IMR-90 (cell line): ENCODE data around the gene PCGF5. TPM values are rescaled to one million over a fixed set of nuclear protein-coding genes. Genes with fewer than 3 reads are reported as not detected.

ENCODE experiments used
- ATAC-seq: fragments of 200-7000 bp; cut with Tn5 transposase; 2 replicates; pipeline ENCODE4 v1.9.1; 2020; ENCODE audit warnings: low read depth, mild to moderate bottlenecking, moderate library complexity
- BruUV-seq: library from RNA; stranded (reverse); fragments of 400-500 nt; replicated peaks from 2 replicates; lab custom pipeline; 2021; lab: Mats Ljungman, UMichigan
- CTCF ChIA-PET: fragments of 300-600 bp; formaldehyde crosslinking; extraction: SDS; loops from one replicate; lab custom pipeline; 2021; ENCODE audit warnings: antibody characterized with exemption; lab: Yijun Ruan, JAX
- POLR2A ChIA-PET: fragments of 300-600 bp; sonication (Branson Sonifier 250); formaldehyde crosslinking; loops from one replicate; lab custom pipeline; 2022; ENCODE audit warnings: antibody characterized with exemption; ENCODE audit not compliant: unreplicated experiment; lab: Charles Lee
- DNase-seq: peaks from one replicate; pipeline ENCODE4 v3.0.0; 2013
- H2AFZ ChIP-seq: replicated peaks from 2 replicates; pipeline ENCODE3; 2013; ENCODE audit warnings: low read length, mild to moderate bottlenecking; ENCODE audit not compliant: poor library complexity
- H2AK5ac ChIP-seq: 2 replicates; pipeline ENCODE4 v1.6.1; 2013; ENCODE audit warnings: low read depth, low read length, inconsistent platforms
- H2AK9ac ChIP-seq: replicated peaks from 2 replicates; pipeline ENCODE3; 2013; ENCODE audit warnings: mild to moderate bottlenecking, low read depth, low read length, moderate library complexity; ENCODE audit not compliant: poor library complexity
- H2BK120ac ChIP-seq: 2 replicates; pipeline ENCODE4 v1.6.1; 2013; ENCODE audit warnings: low read depth, low read length, inconsistent platforms
- H2BK15ac ChIP-seq: 3 replicates; pipeline ENCODE4 v1.6.1; 2013; ENCODE audit warnings: low read depth, low read length, inconsistent platforms
- H2BK20ac ChIP-seq: 2 replicates; pipeline ENCODE4 v1.6.1; 2013; ENCODE audit warnings: low read depth, mild to moderate bottlenecking, inconsistent platforms, low read length, moderate library complexity
- H2BK5ac ChIP-seq: 2 replicates; pipeline ENCODE4 v1.6.1; 2013; ENCODE audit warnings: mild to moderate bottlenecking, low read depth, low read length, inconsistent platforms; ENCODE audit not compliant: poor library complexity, severe bottlenecking
- H3K14ac ChIP-seq: replicated peaks from 2 replicates; pipeline ENCODE4 v1.6.1; 2013; ENCODE audit warnings: low read depth, low read length, inconsistent platforms
- H3K18ac ChIP-seq: 2 replicates; pipeline ENCODE4 v1.6.1; 2013; ENCODE audit warnings: low read depth, low read length, control low read depth
- H3K23ac ChIP-seq: 2 replicates; pipeline ENCODE4 v1.6.1; 2013; ENCODE audit warnings: low read depth, low read length, inconsistent platforms
- H3K27ac ChIP-seq: 2 replicates; pipeline ENCODE4 v1.5.1; 2013; ENCODE audit warnings: mild to moderate bottlenecking, control low read depth, low read length; ENCODE audit not compliant: insufficient read depth
- H3K27me3 ChIP-seq: 2 replicates; pipeline ENCODE4 v1.6.1; 2013; ENCODE audit warnings: low read length; ENCODE audit not compliant: control insufficient read depth, insufficient read depth
- H3K36me3 ChIP-seq: 2 replicates; pipeline ENCODE4 v1.6.1; 2013; ENCODE audit warnings: low read length, mixed read lengths; ENCODE audit not compliant: control insufficient read depth, insufficient read depth
- H3K4ac ChIP-seq: 2 replicates; pipeline ENCODE4 v1.6.1; 2013; ENCODE audit warnings: low read depth, low read length, inconsistent platforms
- H3K4me1 ChIP-seq: 2 replicates; pipeline ENCODE4 v1.6.1; 2013; ENCODE audit warnings: low read length, mixed read lengths; ENCODE audit not compliant: control insufficient read depth, insufficient read depth
- H3K4me2 ChIP-seq: 2 replicates; pipeline ENCODE4 v1.6.1; 2013; ENCODE audit warnings: low read depth, mild to moderate bottlenecking, control low read depth, low read length, moderate library complexity
- H3K4me3 ChIP-seq: 2 replicates; pipeline ENCODE4 v1.5.1; 2013; ENCODE audit warnings: low read depth, mild to moderate bottlenecking, control low read depth, low read length, moderate library complexity; ENCODE audit not compliant: insufficient read depth
- H3K56ac ChIP-seq: 2 replicates; pipeline ENCODE4 v1.6.1; 2013; ENCODE audit warnings: low read length, inconsistent platforms; ENCODE audit not compliant: insufficient read depth; ENCODE audit errors: extremely low read depth
- H3K79me1 ChIP-seq, 2 experiments: 2 replicates each; pipeline ENCODE4 v1.6.1; 2013; ENCODE audit warnings: low read length in 2 of 2, inconsistent platforms in 1 of 2, low read depth in 1 of 2
- H3K9ac ChIP-seq: 2 replicates; pipeline ENCODE4 v1.6.1; 2013; ENCODE audit warnings: low read depth, low read length, control low read depth
- H3K9me1 ChIP-seq: 2 replicates; pipeline ENCODE4 v1.6.1; 2013; ENCODE audit warnings: low read length, inconsistent platforms; ENCODE audit not compliant: insufficient read depth
- H3K9me3 ChIP-seq: 2 replicates; pipeline ENCODE4 v1.6.1; 2013; ENCODE audit warnings: low read length; ENCODE audit not compliant: control insufficient read depth, insufficient read depth
- H4K20me1 ChIP-seq: 2 replicates; pipeline ENCODE4 v1.6.1; 2013; ENCODE audit warnings: low read length, inconsistent platforms; ENCODE audit not compliant: insufficient read depth
- H4K5ac ChIP-seq: 2 replicates; pipeline ENCODE4 v1.6.1; 2013; ENCODE audit warnings: mild to moderate bottlenecking, low read depth, low read length, control low read depth
- H4K8ac ChIP-seq, 2 experiments: 2 replicates each; pipeline ENCODE4 v1.6.1; 2013; ENCODE audit warnings: low read depth in 2 of 2, low read length in 2 of 2, control low read depth in 1 of 2, inconsistent platforms in 1 of 2
- H4K91ac ChIP-seq: 2 replicates; pipeline ENCODE4 v1.6.1; 2013; ENCODE audit warnings: low read depth, low read length, inconsistent platforms; ENCODE audit not compliant: insufficient read depth
- MAFK ChIP-seq: IDR thresholded peaks from 2 replicates; pipeline ENCODE4 v1.6.1; 2012; ENCODE audit warnings: low read depth, low read length, improper control_type of control experiment
- WGBS, 2 experiments: methylation state at CpG; one replicate each; pipeline versions ENCODE4 v1.1.5 to v1.1.7; 2013; ENCODE audit warnings: missing lambda C conversion rate in 2 of 2; ENCODE audit not compliant: insufficient read length in 1 of 2; ENCODE audit errors: extremely low coverage in 2 of 2; 5-methylcytosine and 5-hydroxymethylcytosine counted together
- dilution Hi-C: fragments of 300-500 bp; cut with HindIII; formaldehyde crosslinking; loops from one replicate; pipeline ENCODE4 v1.14.3; 2018; ENCODE audit warnings: low sequenced_read_pairs; ENCODE audit not compliant: unreplicated experiment
- in situ Hi-C: fragments of 300-500 bp; cut with MboI; formaldehyde crosslinking; loops from 3 replicates; pipeline ENCODE4 v1.14.3; 2019; ENCODE audit warnings: low sequenced_read_pairs, inconsistent platforms, mixed read lengths
- intact Hi-C: fragments of 100-400 bp; cut with micrococcal nuclease; formaldehyde crosslinking; loops from 2 replicates; pipeline ENCODE4 v1.10.0; 2022
- polyA plus RNA-seq, 3 experiments: library from polyadenylated mRNA; depleted of rRNA; stranded (reverse); fragments of >200 nt; gene quantifications; 2 replicates each; pipeline ENCODE4 v1.2.3, GENCODE V29; 2012; ENCODE audit warnings: low replicate concordance in 1 of 3
- total RNA-seq: library from RNA; depleted of rRNA; stranded (reverse); fragments of >200 nt; gene quantifications from 2 replicates; pipeline ENCODE4 v1.2.3, GENCODE V29; 2012
- TF ChIP-seq, protein P1 (sequence below): fragments of 150-350 bp; IDR thresholded peaks from 2 replicates; pipeline ENCODE4 v1.6.1; 2016; ENCODE audit warnings: low read depth, mild to moderate bottlenecking, low read length, moderate library complexity, borderline replicate concordance

Gene PCGF5
- total and polyA plus RNA-seq, 2 of the 4 experiments (the other 2 are of a cell fraction): 9.0 to 18.1 TPM

DNA sequence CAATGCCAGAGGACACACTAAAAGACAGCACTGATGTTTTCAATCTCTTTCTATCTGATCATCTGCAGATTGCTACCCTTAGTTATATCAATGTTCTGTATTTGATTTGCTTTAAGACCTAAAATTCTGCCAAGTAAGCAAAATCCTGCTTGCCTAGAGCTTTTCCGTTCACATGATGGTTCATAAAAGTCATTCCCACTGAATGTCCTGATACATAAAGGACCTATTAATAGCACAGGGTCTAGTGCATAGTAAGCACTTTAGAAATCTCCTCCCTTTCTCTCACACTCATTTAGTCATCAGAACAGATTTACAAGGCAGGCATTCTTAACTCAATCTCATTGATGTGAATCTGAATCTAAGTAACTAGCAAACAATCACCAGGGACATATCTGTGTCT is 68.8 kb downstream of the PCGF5 start:
- no peak for ATAC-seq

More for the DNA sequence above, 68.8 kb downstream of the PCGF5 start:
- Histone ChIP-seq H3K9me3 (no peaks in the 10 kb centered on the region), H3K56ac (no peak overlapping the region), H4K91ac (no peak overlapping the region), H3K14ac (no peak overlapping the region), H3K4me2 (no peak overlapping the region), H3K27me3 (peaks cover 2% of the 10 kb centered on the region; the same call in 1 of the 2 replicates), H2AK5ac (no peak overlapping the region), H4K20me1 (no peaks in the 10 kb centered on the region), H3K4me1 (peaks cover 5% of the 10 kb centered on the region), H3K18ac (no peak overlapping the region), H3K4ac (no peak overlapping the region), H3K79me1 (no peaks in the 10 kb centered on the region), H2BK120ac (no peak overlapping the region), H2AFZ (no peak overlapping the region), H2BK20ac (no peak overlapping the region), H2BK5ac (no peak overlapping the region), H2AK9ac (no peak overlapping the region), H3K36me3 (no peaks in the 10 kb centered on the region), H3K9me1 (peaks cover 9% of the 10 kb centered on the region), H4K8ac (no peak overlapping the region), H3K4me3 (no peak overlapping the region), H3K23ac (no peak overlapping the region), H3K27ac (no peak overlapping the region), H4K5ac (no peak overlapping the region), H2BK15ac (no peak overlapping the region), H3K9ac (no peak overlapping the region)
- CTCF ChIA-PET: interaction anchor here (1.8 kb wide), 1 partner anchor 10 kb away, joined by 6 read pairs; no protein-coding TSS in a partner anchor
- BruUV-seq: no TSS peak
- peak; percentile 98 for TF ChIP-seq MAFK
- TF ChIP-seq, protein P1, sequence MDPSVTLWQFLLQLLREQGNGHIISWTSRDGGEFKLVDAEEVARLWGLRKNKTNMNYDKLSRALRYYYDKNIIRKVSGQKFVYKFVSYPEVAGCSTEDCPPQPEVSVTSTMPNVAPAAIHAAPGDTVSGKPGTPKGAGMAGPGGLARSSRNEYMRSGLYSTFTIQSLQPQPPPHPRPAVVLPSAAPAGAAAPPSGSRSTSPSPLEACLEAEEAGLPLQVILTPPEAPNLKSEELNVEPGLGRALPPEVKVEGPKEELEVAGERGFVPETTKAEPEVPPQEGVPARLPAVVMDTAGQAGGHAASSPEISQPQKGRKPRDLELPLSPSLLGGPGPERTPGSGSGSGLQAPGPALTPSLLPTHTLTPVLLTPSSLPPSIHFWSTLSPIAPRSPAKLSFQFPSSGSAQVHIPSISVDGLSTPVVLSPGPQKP: no peak
- intact Hi-C loops: no loop called here
- in situ Hi-C loops: no loop called here
- dilution Hi-C loops: no loop called here
- POLR2A ChIA-PET: no interaction called here
- WGBS, 2 experiments: 67% methylated on average over 1 of the region's 1 CpG; no CpG with 5 or more reads in 1 of the 2 experiments
- DNase-seq: no peak
